Left hindlimb (tissue), 1 donor: ENCODE results near the gene TANGO6.
"Not testable (repeated sequence)": the region's sequence is repeated elsewhere in the genome, so short reads cannot be mapped to it uniquely, and the experiment has no call there.

Experiments used
- DNase-seq: peaks from one replicate; pipeline ENCODE4 v3.0.0-alpha.2; 2018

The TANGO6 gene

GRCh38 chr16:69107316-69107962 is 264.1 kb downstream of the TANGO6 start:
- DNase-seq: no peak

- DNase-seq: no peak
Observed at GRCh38 chr16:69108064-69108904, 265.0 kb downstream of the TANGO6 start.

- DNase-seq: no peak
Observed at GRCh38 chr16:69108905-69109252, 265.5 kb downstream of the TANGO6 start.

- DNase-seq: no peak
Observed at GRCh38 chr16:69109486-69110270, 266.3 kb downstream of the TANGO6 start.

- no peak for DNase-seq
Observed at GRCh38 chr16:69110406-69110805, 267.1 kb downstream of the TANGO6 start.

GRCh38 chr16:69111216-69111875 is 268.0 kb downstream of the TANGO6 start:
- no peak for DNase-seq

GRCh38 chr16:69111876-69112230 is 268.5 kb downstream of the TANGO6 start:
- DNase-seq: no peak

GRCh38 chr16:69112285-69113129 is 269.2 kb downstream of the TANGO6 start:
- no peak for DNase-seq

GRCh38 chr16:69113216-69113615 is 269.9 kb downstream of the TANGO6 start:
- no peak for DNase-seq

GRCh38 chr16:69114346-69114975 is 271.1 kb downstream of the TANGO6 start:
- no peak for DNase-seq

GRCh38 chr16:69114976-69115355 is 271.6 kb downstream of the TANGO6 start:
- DNase-seq: no peak

- DNase-seq: no peak
Observed at GRCh38 chr16:69115361-69115760, 272.0 kb downstream of the TANGO6 start.

GRCh38 chr16:69115837-69116236 is 272.5 kb downstream of the TANGO6 start:
- no peak for DNase-seq

GRCh38 chr16:69116256-69116875 is 273.0 kb downstream of the TANGO6 start:
- DNase-seq: no peak

- DNase-seq: no peak
Observed at GRCh38 chr16:69116906-69117305, 273.6 kb downstream of the TANGO6 start.

- no peak for DNase-seq
Observed at GRCh38 chr16:69118468-69118867, 275.1 kb downstream of the TANGO6 start.

- DNase-seq: no peak
Observed at GRCh38 chr16:69118994-69119393, 275.7 kb downstream of the TANGO6 start.

GRCh38 chr16:69119536-69119935 is 276.2 kb downstream of the TANGO6 start:
- no peak for DNase-seq

- no peak for DNase-seq
Observed at GRCh38 chr16:69120096-69120664, 276.8 kb downstream of the TANGO6 start.

- DNase-seq: no peak
Observed at GRCh38 chr16:69123910-69124309, 280.6 kb downstream of the TANGO6 start.

- DNase-seq: not testable (repeated sequence)
Observed at GRCh38 chr16:69124406-69124805, 281.1 kb downstream of the TANGO6 start.
